Astrocyte of the spinal cord (primary cell): ENCODE data around the gene MVK.

Source experiments
- DNase-seq: peaks from one replicate; pipeline ENCODE4 v3.0.0; 2011; ENCODE audit warnings: low read depth, low spot score
- H3K4me3 ChIP-seq: 2 replicates; pipeline ENCODE4 v1.5.1; 2011; ENCODE audit warnings: low read depth, mild to moderate bottlenecking, low read length, moderate library complexity
- in situ Hi-C: cut with HindIII; loops from 2 replicates; pipeline ENCODE4 v1.10.0; 2017; ENCODE audit warnings: low sequenced_read_pairs
- TF ChIP-seq, protein P1 (sequence below): IDR thresholded peaks from 2 replicates; pipeline ENCODE4 v1.5.1; 2012; ENCODE audit warnings: low read depth, mild to moderate bottlenecking, low read length, inconsistent platforms

Gene MVK

DNA sequence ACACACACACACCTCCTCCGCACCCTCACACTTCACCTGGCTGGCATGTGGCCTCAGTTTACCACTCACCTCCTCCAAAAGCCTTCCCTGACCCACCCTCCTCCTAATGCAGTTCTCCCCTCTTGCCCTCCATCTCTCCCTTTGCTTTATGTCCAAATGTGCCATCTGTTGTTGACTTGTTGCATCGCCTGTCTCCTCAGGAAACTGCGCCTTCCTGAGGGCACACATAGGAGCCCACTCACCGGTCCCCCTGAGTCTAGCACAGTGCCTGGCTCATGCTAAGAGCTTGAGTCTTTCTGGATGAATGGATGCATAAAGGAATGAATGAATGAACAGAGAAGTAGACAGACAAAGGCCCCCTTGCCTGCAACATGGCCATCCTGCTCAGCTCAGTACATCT lies 34.0 kb downstream of the MVK start:
- in situ Hi-C loops, result no loop called here

GRCh38 chr12:109608270-109608669 lies 34.7 kb downstream of the MVK start:
- H3K4me3 ChIP-seq, result no peak overlapping the region
- DNase-seq, result no peak
- TF ChIP-seq, protein P1, sequence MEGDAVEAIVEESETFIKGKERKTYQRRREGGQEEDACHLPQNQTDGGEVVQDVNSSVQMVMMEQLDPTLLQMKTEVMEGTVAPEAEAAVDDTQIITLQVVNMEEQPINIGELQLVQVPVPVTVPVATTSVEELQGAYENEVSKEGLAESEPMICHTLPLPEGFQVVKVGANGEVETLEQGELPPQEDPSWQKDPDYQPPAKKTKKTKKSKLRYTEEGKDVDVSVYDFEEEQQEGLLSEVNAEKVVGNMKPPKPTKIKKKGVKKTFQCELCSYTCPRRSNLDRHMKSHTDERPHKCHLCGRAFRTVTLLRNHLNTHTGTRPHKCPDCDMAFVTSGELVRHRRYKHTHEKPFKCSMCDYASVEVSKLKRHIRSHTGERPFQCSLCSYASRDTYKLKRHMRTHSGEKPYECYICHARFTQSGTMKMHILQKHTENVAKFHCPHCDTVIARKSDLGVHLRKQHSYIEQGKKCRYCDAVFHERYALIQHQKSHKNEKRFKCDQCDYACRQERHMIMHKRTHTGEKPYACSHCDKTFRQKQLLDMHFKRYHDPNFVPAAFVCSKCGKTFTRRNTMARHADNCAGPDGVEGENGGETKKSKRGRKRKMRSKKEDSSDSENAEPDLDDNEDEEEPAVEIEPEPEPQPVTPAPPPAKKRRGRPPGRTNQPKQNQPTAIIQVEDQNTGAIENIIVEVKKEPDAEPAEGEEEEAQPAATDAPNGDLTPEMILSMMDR, result no peak
- in situ Hi-C loops, result no loop called here

More for the DNA sequence above, 34.0 kb downstream of the MVK start:
- TF ChIP-seq, protein P1, result no peak
- no peak overlapping the region for H3K4me3 ChIP-seq
- no peak for DNase-seq

- no peak for DNase-seq
- TF ChIP-seq, protein P1, result no peak
- in situ Hi-C loops, result no loop called here
- no peak overlapping the region for H3K4me3 ChIP-seq
These were observed 35.2 kb downstream of the MVK start for GRCh38 chr12:109608793-109609192.

- no peak overlapping the region for H3K4me3 ChIP-seq
- DNase-seq, result no peak
- in situ Hi-C loops, result no loop called here
- TF ChIP-seq, protein P1, result no peak
These were observed 35.7 kb downstream of the MVK start for GRCh38 chr12:109609342-109609741.

GRCh38 chr12:109610523-109610922 lies 36.9 kb downstream of the MVK start:
- no peak for DNase-seq
- TF ChIP-seq, protein P1, result no peak
- in situ Hi-C loops, result no loop called here
- no peak overlapping the region for H3K4me3 ChIP-seq

- in situ Hi-C loops, result no loop called here
- no peak overlapping the region for H3K4me3 ChIP-seq
- TF ChIP-seq, protein P1, result no peak
- no peak for DNase-seq
These were observed 37.6 kb downstream of the MVK start for GRCh38 chr12:109611223-109611622.

- TF ChIP-seq, protein P1, result no peak
- H3K4me3 ChIP-seq, result no peak overlapping the region
- in situ Hi-C loops, result no loop called here
- no peak for DNase-seq
These were observed 38.4 kb downstream of the MVK start for GRCh38 chr12:109612003-109612402.
